Kasumi-1 (cell line): Measurements from ENCODE around the gene TMEM184C.

Source experiments
- DNase-seq, 2 experiments: peaks; one replicate each; lab custom pipeline; 2025; lab: John Stamatoyannopoulos, UW

Gene TMEM184C

GRCh38 chr4:147599769-147600168, 17.4 kb upstream of the TMEM184C start:
- DNase-seq, result no peak

- no peak for DNase-seq
Observed at GRCh38 chr4:147605499-147605898, 11.7 kb upstream of the TMEM184C start.

- DNase-seq, result no peak
Observed at GRCh38 chr4:147607471-147607870, 9.7 kb upstream of the TMEM184C start.

GRCh38 chr4:147610686-147611085, 6.5 kb upstream of the TMEM184C start:
- no peak for DNase-seq

- no peak for DNase-seq
Observed at GRCh38 chr4:147616849-147617172, 386 bp upstream of the TMEM184C start.

DNA sequence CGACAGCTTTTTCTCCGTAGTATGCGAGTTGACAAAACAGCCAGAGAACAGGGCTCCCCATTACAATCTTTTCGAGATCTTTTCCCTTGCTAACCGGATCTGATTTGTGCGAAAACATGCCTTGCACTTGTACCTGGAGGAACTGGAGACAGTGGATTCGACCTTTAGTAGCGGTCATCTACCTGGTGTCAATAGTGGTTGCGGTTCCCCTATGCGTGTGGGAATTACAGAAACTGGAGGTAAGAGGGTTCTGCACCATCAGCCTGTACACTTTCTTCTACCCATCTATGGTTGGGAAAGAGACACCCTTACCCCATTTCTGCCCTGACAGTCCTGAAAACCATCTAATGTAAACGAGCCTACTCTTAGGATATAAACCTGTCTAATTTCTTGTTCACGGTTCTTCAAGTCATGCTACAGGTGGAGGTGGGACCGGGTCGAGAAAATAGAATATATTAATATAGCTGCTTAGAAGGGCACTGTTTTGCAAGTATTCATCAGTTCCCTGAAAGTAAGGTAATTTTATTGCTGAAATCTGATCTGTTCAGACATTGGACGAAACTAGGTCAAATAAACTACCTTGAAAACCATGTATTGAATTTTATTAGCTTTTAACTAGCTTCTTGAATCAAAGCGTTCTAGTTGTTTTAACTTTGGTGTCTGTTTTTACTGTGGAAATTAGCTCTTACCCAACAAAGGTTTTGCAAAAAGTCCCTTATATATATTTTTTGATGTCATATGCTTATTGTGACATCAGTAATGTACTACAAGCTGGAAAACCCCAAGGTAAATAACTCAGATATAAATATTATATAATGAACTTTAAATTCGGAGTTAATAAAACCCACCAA, 869 bp downstream of the TMEM184C start:
- DNase-seq, result peak in 1 of 2 experiments; percentile 26

DNA sequence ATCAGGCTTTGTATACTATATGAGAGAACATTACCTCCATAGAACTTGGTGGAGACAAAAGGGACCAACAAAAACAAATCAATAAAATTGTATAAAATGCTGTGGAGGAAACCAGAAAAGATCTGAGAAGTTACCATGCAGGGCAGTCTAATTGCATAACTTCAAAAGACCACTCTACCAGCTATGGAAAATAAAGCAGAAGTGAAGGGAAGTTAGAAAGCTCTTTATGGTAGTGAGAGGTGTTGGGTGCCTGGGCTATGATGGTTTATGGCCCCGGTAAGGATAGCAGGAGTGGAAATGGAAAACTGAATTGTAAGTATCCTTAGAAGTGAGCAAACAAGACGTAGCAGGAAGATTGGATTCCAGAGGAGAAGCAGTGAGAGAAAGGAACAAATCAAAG, 3.1 kb downstream of the TMEM184C start:
- peak; percentile 13 to 22 for DNase-seq

- no peak for DNase-seq
Observed at GRCh38 chr4:147625733-147626132, 8.5 kb downstream of the TMEM184C start.

DNA sequence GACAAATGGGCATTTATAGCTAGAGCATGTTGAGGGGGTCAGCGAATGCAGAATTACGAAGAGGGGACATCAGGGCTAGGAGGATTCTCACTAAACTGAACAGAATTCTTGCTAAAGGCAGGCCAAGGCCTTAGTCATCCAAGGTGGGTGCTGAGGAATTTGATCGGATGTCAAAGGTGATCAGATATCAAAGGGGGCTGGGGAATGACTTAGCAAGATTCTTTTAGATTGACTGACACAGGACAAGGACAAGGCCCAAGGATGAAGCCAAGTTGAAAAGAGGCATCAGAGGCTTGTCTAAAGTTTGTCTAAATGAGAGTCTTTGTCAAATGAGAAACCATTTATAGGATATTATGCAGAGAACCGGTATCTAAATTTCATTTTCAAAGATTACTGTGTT, 9.7 kb downstream of the TMEM184C start:
- DNase-seq, result no peak

DNA sequence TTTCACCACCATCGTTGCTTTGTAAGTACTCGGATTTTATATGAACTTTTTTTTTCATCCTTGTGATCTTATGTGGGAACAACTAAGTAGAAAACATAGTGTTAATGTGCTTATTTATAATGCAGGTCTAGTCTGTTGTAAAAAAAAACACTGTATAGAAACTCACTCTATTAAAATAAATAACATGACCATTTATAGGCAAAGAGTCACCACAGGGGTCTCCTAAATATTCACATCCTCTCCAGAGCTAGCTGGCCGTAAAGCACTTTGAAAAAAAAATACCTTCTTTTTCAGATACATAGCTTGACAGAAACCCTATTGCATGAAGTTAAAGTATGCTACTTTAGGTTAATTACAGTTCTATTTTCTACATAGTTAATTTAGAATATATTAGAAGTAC, 11.2 kb downstream of the TMEM184C start:
- DNase-seq, result no peak

GRCh38 chr4:147629783-147630730, 12.9 kb downstream of the TMEM184C start:
- DNase-seq, result no peak

- DNase-seq, result no peak
Observed at GRCh38 chr4:147633113-147633512, 15.9 kb downstream of the TMEM184C start.

- no peak for DNase-seq
Observed at GRCh38 chr4:147633643-147634042, 16.4 kb downstream of the TMEM184C start.

GRCh38 chr4:147635348-147635747, 18.2 kb downstream of the TMEM184C start:
- no peak for DNase-seq

DNA sequence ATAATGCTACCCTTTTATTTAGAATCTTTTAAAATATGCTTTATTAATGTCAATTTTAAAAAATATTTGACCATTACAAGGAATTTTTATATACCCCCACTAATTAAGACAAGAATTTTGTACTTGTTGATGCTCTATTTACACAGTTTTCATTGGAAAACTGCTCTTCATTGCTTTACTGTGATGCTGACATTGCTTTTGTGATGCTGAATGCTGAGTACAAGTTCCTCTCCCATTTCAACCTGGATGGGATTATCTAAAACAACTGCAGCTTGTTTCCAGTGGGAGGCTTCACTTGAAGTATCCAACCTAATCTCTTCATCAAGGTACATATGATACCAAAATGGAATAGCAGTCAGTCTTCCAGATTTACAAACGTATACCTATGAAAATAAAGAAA, 21.2 kb downstream of the TMEM184C start:
- DNase-seq, result no peak

DNA sequence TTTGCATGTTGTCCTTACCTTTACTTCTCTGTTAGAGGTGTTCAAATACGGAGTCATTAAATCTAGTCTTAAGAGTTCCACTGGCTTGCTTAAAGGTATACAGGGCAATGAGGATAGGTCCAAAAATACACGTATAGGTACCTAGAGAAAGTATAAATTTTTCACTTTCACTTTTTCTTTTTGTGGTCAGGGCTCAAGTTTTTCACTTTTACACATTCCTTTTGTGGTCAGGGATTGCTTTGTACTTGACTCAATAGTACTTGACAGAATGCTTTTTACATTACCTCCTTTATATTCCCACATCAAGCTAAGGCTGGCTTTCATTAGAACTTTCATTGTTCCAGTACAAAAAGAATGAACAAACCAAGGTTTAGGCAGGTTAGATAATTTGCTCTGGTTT, 21.7 kb downstream of the TMEM184C start:
- DNase-seq, result no peak

- no peak for DNase-seq
Observed at GRCh38 chr4:147639388-147639787, 22.2 kb downstream of the TMEM184C start.

DNA sequence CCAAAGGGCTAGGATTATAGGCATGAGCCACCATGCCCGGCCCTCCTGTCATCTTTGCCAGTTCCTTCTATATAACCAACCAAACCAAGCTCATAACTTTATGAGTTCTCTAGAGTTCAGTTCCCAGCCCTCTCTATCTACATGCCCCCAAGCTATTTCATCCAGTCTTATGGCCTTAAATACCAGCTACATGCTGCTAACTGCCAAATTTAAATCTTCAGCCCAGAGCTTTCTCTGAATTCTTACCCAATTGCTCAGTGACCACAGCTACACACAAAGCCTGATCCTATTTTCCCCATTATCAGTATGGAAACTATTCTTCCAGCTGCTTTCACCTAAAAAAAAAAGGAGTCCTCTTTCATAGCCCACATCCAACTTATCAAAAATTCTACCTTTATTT, 23.1 kb downstream of the TMEM184C start:
- no peak for DNase-seq

DNA sequence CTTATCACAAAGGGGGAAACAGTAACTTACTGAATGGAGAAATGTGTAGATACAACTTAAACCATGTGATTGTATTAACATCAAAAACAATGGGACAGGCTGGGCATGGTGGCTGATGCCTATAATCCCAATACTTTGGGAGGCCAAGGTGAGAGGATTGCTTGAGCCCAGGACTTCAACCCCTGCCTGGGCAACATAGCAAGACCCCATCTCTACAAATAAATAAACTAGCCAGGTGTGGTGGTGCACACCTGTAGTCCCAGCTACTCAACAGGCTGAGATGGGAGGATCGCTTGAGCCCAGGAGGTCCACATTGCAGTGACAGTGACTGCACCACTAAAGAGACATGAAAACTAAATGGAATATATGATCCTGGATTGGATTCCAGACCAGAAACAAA, 26.4 kb downstream of the TMEM184C start:
- DNase-seq, result no peak

GRCh38 chr4:147644471-147644870, 27.3 kb downstream of the TMEM184C start:
- DNase-seq, result no peak

DNA sequence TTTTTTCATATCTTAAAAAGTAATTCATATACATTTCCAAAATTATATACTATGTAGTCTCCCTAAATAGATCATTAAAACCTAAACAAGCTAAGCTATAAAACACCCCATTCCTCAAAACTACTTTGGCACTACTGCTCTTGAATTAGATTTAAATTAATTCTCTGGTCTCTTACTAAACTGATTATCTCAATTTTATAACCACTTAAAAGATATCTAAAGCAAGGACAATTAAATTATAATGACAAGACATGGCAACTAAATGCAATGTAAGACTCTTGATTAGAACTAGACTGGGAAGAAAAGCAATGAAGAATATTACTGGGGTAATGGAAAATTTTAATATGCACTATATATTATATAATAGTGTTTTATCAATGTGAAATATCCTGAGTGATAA, 27.9 kb downstream of the TMEM184C start:
- DNase-seq, result no peak

DNA sequence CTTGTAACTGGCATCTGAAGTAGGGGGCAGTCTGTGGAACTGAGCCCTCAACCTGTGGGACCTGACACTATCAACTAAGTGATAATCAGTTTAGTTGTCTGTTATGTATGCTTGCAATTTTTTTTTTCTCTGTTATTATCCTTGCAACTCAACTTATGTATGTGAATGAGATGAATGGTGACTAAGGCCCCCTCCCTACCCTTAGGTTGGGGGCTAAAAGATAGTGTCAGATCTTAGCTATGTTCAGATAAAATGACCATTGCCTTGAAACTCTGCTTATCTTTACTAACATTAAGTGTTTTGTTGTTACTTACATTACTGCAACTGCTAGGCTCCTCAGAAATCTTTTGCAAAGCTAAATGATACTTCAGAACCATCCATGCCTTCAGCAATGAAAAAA, 31.5 kb downstream of the TMEM184C start:
- DNase-seq, result no peak

DNA sequence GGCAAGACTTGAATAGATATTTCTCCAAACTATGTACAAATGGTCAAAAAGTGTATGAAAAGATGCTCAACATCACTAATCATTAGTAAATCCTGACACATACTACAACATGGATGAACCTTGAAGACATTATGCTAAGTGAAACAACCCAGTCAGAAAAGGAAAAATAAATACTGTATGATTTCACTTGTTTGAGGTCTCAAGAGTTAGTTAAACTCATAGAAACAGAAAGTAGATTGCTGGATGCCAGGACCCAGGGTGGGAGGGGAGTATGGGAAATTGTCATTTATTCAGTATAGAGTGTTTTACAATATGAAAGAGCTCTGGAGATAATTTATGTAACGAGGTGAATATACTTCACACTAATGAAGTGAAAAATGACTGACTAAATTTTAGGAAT, 34.4 kb downstream of the TMEM184C start:
- DNase-seq, result no peak
